ENCODE results near the gene PRKCZ. TPM values are rescaled to one million over a fixed set of nuclear protein-coding genes. Genes with fewer than 3 reads are reported as not detected.

The PRKCZ gene
- total and polyA plus RNA-seq, 12 donors, result 8.4 to 18.4 (median 14.5) TPM

GRCh38 chr1:2105781-2106524 lies 55.7 kb downstream of the PRKCZ start:
- no peak overlapping the region for H3K4me3 ChIP-seq
- no peaks in the 10 kb centered on the region for H3K36me3 ChIP-seq
- intact Hi-C loops (cut with DNase I), result no loop called here
- H3K9me3 ChIP-seq, result no peaks in the 10 kb centered on the region
- H3K27me3 ChIP-seq, result peaks cover 0 to 7% (median 0%) of the 10 kb centered on the region in 7 donors
- no peak for TF ChIP-seq CTCF (IDR thresholded peaks at IDR 0.05)
- ATAC-seq (no peak), DNase-seq (peak in 1 of 2 donors; percentile 1)
- 85 to 87% methylated on average over 19 of the region's 19 CpGs for WGBS, 2 donors
- H3K27ac ChIP-seq, result no peak overlapping the region
- H3K4me1 ChIP-seq, result no peaks in the 10 kb centered on the region

GRCh38 chr1:2106659-2107405 lies 56.6 kb downstream of the PRKCZ start:
- WGBS, 2 donors, result 82 to 84% methylated on average over 37 of the region's 37 CpGs
- DNase-seq, result peak in 1 of 2 donors; percentile 5
- no peak for ATAC-seq
- no peak overlapping the region for H3K27ac ChIP-seq
- no peaks in the 10 kb centered on the region for H3K9me3 ChIP-seq
- TF ChIP-seq CTCF (IDR thresholded peaks at IDR 0.05), result no peak
- intact Hi-C loops (cut with DNase I), result no loop called here
- H3K27me3 ChIP-seq, result peaks cover 0 to 7% (median 0%) of the 10 kb centered on the region in 7 donors
- peaks cover 0 to 2% (median 0%) of the 10 kb centered on the region in 9 donors for H3K4me1 ChIP-seq
- no peaks in the 10 kb centered on the region for H3K36me3 ChIP-seq
- no peak overlapping the region for H3K4me3 ChIP-seq

GRCh38 chr1:2107586-2108212 lies 57.5 kb downstream of the PRKCZ start:
- H3K27me3 ChIP-seq, result peaks cover 0 to 7% (median 0%) of the 10 kb centered on the region in 7 donors
- H3K4me1 ChIP-seq, result peaks cover 0 to 6% (median 0%) of the 10 kb centered on the region in 9 donors
- ATAC-seq, result no peak
- H3K9me3 ChIP-seq, result no peaks in the 10 kb centered on the region
- DNase-seq, result peak in 1 of 2 donors; percentile 1
- H3K36me3 ChIP-seq, result no peaks in the 10 kb centered on the region
- H3K27ac ChIP-seq, result no peak overlapping the region
- intact Hi-C loops (cut with DNase I), result no loop called here
- no peak overlapping the region for H3K4me3 ChIP-seq
- TF ChIP-seq CTCF (IDR thresholded peaks at IDR 0.05), result no peak
- 86 to 92% methylated on average over 23 of the region's 23 CpGs for WGBS, 2 donors

GRCh38 chr1:2108213-2108876 lies 58.1 kb downstream of the PRKCZ start:
- peak in 6 of 8 donors; percentile 16 to 41 (median 28) for ATAC-seq

More at GRCh38 chr1:2108213-2108876, 58.1 kb downstream of the PRKCZ start:
- Histone ChIP-seq H3K9me3 (no peaks in the 10 kb centered on the region), H3K4me1 (peaks cover 0 to 6% (median 0%) of the 10 kb centered on the region in 9 donors), H3K27ac (no peak overlapping the region), H3K27me3 (peaks cover 0 to 7% (median 0%) of the 10 kb centered on the region in 7 donors), H3K36me3 (no peaks in the 10 kb centered on the region), H3K4me3 (no peak overlapping the region)
- WGBS, 2 donors, result 71 to 72% methylated on average over 33 of the region's 33 CpGs
- peak in 8 of 9 donors; percentile 13 to 50 (median 38) for TF ChIP-seq CTCF (IDR thresholded peaks at IDR 0.05)
- intact Hi-C loops (cut with DNase I), result no loop called here
- DNase-seq, result peak in 1 of 2 donors; percentile 15
